Neural crest cell (in vitro differentiated cells): Measurements from ENCODE around the gene CNGA2. TPM values are rescaled to one million over a fixed set of nuclear protein-coding genes. Genes with fewer than 3 reads are reported as not detected.

Experiments used
- DNase-seq: peaks from one replicate; pipeline ENCODE4 v3.0.0; 2021; ENCODE audit warnings: low read depth, mixed read lengths, low spot score
- H3K27ac Mint-ChIP-seq: one replicate; pipeline ENCODE4 v1.8.0; 2021; ENCODE audit warnings: mild to moderate bottlenecking, mixed read lengths; ENCODE audit not compliant: unreplicated experiment
- H3K27me3 Mint-ChIP-seq: 2 replicates; pipeline ENCODE4 v1.8.0; 2021; ENCODE audit warnings: low read depth, mild to moderate bottlenecking, mixed read lengths
- H3K36me3 Mint-ChIP-seq: 2 replicates; pipeline ENCODE4 v1.8.0; 2021; ENCODE audit warnings: low read depth, mild to moderate bottlenecking, mixed read lengths
- H3K4me1 Mint-ChIP-seq: 2 replicates; pipeline ENCODE4 v1.8.0; 2021; ENCODE audit warnings: mixed read lengths
- H3K4me3 Mint-ChIP-seq: one replicate; pipeline ENCODE4 v1.8.0; 2021; ENCODE audit warnings: mild to moderate bottlenecking, mixed read lengths
- H3K9me3 Mint-ChIP-seq: 2 replicates; pipeline ENCODE4 v1.8.0; 2021; ENCODE audit warnings: mixed read lengths
- CTCF ChIP-seq: fragments of 200-600 bp; sonication (generic); conservative IDR thresholded peaks from 2 replicates; pipeline ENCODE4 v1.5.0; 2021; ENCODE audit warnings: antibody characterized with exemption, mild to moderate bottlenecking
- total RNA-seq: library from RNA; stranded (reverse); gene quantifications from 2 replicates; pipeline ENCODE4 v1.2.1, GENCODE V29; 2021

CNGA2 gene
- total RNA-seq, 1 donor from 2014 or later, result not detected

DNA sequence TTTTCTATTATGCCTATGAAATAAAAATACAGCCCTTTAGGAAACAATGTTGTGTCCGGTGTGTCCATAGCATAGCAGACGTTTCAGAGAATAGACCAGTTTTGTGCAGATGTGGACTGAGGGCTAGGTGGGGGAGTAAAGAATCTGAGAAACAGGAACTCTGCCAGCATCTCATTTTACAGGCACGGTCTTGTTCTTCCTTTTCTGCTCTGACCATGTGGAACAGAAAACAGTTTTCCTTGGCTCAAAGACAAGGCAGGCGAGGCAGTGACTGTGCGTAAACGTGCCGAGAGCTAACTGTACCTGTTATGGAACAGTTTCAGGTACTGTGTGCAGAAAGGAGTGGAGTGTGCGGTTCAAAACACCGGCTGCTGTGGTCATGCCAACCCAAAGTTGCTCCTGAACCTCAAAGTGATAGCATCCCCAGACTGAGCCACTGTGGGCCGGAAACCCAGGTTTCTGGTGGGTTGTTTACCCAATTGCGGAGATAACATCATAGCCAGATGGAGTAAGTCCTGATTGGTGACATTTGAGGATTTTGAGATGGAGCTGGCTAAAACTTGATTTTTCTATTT lies 20.2 kb downstream of the CNGA2 start:
- no peaks in the 10 kb centered on the region for H3K36me3 Mint-ChIP-seq
- no peak overlapping the region for H3K4me3 Mint-ChIP-seq
- peaks cover 10% of the 10 kb centered on the region for H3K27me3 Mint-ChIP-seq
- DNase-seq, result no peak
- H3K4me1 Mint-ChIP-seq, result peaks cover under 1% of the 10 kb centered on the region
- no peak for TF ChIP-seq CTCF
- H3K9me3 Mint-ChIP-seq, result peaks cover 4% of the 10 kb centered on the region
- no peak overlapping the region for H3K27ac Mint-ChIP-seq

DNA sequence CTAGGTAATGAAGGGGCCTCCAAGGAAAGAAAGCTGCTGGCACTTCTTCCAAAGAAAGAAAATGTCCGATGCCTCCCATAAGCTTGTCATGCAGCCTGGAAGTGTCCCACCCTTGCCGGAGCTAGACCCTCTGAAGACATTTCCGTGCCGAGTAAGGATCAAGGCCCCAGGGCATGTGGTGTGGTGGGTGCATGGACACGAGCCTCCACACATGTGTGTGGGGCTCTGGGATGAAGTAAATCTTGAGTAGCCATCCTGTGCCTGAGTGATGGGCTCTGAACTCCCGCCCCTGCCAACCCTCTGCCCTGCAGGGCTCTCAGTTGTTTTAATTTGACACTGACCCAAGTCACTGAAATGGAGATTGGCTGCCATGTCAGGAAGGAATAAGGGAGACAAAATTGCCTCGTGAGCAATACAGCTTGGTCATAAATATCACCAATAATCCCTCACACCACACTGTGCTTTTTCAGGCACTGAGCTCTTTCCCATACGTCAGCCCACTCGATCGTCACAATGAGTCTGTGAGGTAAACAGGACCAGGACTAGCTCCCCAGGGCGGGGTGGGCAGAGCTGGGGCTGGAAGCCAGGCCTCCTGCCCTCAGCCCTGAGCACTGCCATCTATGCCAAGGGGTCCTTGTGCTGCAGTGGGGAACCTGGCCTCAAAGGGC lies 24.6 kb downstream of the CNGA2 start:
- Mint-ChIP-seq H3K4me1 (no peaks in the 10 kb centered on the region), H3K9me3 (peaks cover 7% of the 10 kb centered on the region), H3K27ac (no peak overlapping the region), H3K36me3 (no peaks in the 10 kb centered on the region), H3K4me3 (no peak overlapping the region), H3K27me3 (peaks cover 5% of the 10 kb centered on the region)
- DNase-seq, result no peak
- no peak for TF ChIP-seq CTCF

- peaks cover 7% of the 10 kb centered on the region for H3K9me3 Mint-ChIP-seq
- no peaks in the 10 kb centered on the region for H3K27me3 Mint-ChIP-seq
- DNase-seq, result no peak
- no peak for TF ChIP-seq CTCF
- no peaks in the 10 kb centered on the region for H3K4me1 Mint-ChIP-seq
- no peak overlapping the region for H3K27ac Mint-ChIP-seq
- no peaks in the 10 kb centered on the region for H3K36me3 Mint-ChIP-seq
- H3K4me3 Mint-ChIP-seq, result no peak overlapping the region
Observed at GRCh38 chrX:151762802-151763201, 28.3 kb downstream of the CNGA2 start.

DNA sequence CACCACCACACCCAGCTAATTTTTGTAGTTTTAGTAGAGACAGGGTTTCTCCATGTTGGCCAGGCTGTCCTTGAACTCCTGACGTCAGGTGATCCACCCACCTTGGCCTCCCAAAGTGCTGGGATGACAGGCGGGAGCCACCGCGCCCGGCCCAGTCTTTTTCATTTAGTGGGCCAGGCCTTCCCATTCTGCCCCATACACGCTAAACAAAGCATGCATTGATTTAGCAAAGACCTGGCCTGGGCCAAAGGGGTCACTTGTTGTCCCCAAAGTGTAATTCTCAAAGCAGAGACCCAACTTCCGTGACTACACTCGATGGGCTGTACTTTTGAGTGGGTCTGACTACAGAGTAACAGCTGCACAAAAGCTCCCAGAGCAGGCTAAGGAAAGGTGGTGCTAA lies 29.2 kb downstream of the CNGA2 start:
- no peaks in the 10 kb centered on the region for H3K4me1 Mint-ChIP-seq
- H3K4me3 Mint-ChIP-seq, result no peak overlapping the region
- TF ChIP-seq CTCF, result no peak
- no peak overlapping the region for H3K27ac Mint-ChIP-seq
- no peaks in the 10 kb centered on the region for H3K27me3 Mint-ChIP-seq
- DNase-seq, result no peak
- no peaks in the 10 kb centered on the region for H3K36me3 Mint-ChIP-seq
- peaks cover 3% of the 10 kb centered on the region for H3K9me3 Mint-ChIP-seq

DNA sequence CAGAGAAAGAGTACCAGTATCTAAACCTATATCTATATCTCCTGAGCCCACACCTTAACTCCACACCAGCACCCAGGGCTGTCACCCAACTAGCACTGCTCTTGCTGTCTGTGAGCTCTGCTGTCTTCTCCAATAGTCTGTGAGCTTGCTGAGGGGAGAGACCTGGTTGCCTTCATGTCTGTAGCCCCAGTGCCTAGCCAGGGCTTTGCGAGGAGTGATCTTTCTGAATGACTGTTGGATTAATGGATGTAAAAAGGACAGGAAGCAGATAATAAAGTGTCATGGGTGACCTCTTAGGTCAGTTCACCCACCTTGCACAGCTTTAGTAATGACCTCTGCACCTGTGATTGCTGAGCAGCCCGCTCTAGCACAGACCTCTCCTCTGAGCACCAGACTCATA lies 30.5 kb downstream of the CNGA2 start:
- no peak overlapping the region for H3K4me3 Mint-ChIP-seq
- peaks cover 3% of the 10 kb centered on the region for H3K9me3 Mint-ChIP-seq
- H3K27me3 Mint-ChIP-seq, result no peaks in the 10 kb centered on the region
- H3K27ac Mint-ChIP-seq, result no peak overlapping the region
- TF ChIP-seq CTCF, result no peak
- H3K4me1 Mint-ChIP-seq, result no peaks in the 10 kb centered on the region
- H3K36me3 Mint-ChIP-seq, result no peaks in the 10 kb centered on the region
- DNase-seq, result no peak
